Type B pancreatic cell (in vitro differentiated cells): ENCODE results near the gene FHAD1. TPM values are rescaled to one million over a fixed set of nuclear protein-coding genes. Genes with fewer than 3 reads are reported as not detected.

ENCODE experiments used
- DNase-seq: peaks from one replicate; pipeline ENCODE4 v3.0.0; 2021; ENCODE audit warnings: mixed read lengths; ENCODE audit not compliant: unreplicated experiment; ENCODE audit errors: extremely low spot score
- H3K27ac Mint-ChIP-seq: 2 replicates; pipeline ENCODE4 v1.8.0; 2021; ENCODE audit warnings: mild to moderate bottlenecking, mixed read lengths
- H3K27me3 Mint-ChIP-seq: 2 replicates; pipeline ENCODE4 v1.8.0; 2021; ENCODE audit warnings: mixed read lengths
- H3K36me3 Mint-ChIP-seq: 2 replicates; pipeline ENCODE4 v1.8.0; 2021; ENCODE audit warnings: mixed read lengths
- H3K4me1 Mint-ChIP-seq: one replicate; pipeline ENCODE4 v1.8.0; 2021; ENCODE audit warnings: mixed read lengths; ENCODE audit not compliant: unreplicated experiment
- H3K4me3 Mint-ChIP-seq: 2 replicates; pipeline ENCODE4 v1.8.0; 2021; ENCODE audit warnings: mild to moderate bottlenecking, mixed read lengths
- H3K9me3 Mint-ChIP-seq: 2 replicates; pipeline ENCODE4 v1.8.0; 2021; ENCODE audit warnings: mixed read lengths
- CTCF ChIP-seq: fragments of 200-600 bp; sonication (generic); conservative IDR thresholded peaks from 2 replicates; pipeline ENCODE4 v1.5.0; 2021; ENCODE audit warnings: antibody characterized with exemption, mild to moderate bottlenecking
- total RNA-seq: library from RNA; stranded (reverse); gene quantifications from 2 replicates; pipeline ENCODE4 v1.2.1, GENCODE V29; 2021; ENCODE audit warnings: low replicate concordance

The FHAD1 gene
- total RNA-seq, 1 donor from 2014 or later = 3.8 TPM

DNA sequence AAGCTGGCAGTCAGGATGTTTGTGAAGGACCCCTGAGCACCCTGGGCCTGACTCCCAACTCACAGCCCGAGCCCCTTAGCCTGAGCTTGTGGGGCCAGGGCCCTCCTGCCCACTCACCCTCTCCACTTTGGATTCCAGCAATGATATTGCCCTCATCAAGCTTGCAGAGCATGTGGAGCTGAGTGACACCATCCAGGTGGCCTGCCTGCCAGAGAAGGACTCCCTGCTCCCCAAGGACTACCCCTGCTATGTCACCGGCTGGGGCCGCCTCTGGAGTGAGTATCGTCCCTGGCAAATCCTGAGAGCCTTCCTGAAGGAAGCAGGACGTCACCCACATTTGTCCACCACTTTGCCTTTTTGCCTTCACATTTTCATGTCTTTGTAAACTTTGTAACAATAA lies 196.3 kb downstream of the FHAD1 start:
- Mint-ChIP-seq H3K9me3 (no peaks in the 10 kb centered on the region), H3K4me3 (no peak overlapping the region), H3K27me3 (no peaks in the 10 kb centered on the region), H3K36me3 (no peaks in the 10 kb centered on the region), H3K4me1 (peaks cover 5% of the 10 kb centered on the region), H3K27ac (no peak overlapping the region)
- DNase-seq = no peak
- TF ChIP-seq CTCF = no peak

GRCh38 chr1:15444468-15445389 lies 197.7 kb downstream of the FHAD1 start:
- no peak for TF ChIP-seq CTCF
- no peak overlapping the region for H3K27ac Mint-ChIP-seq
- H3K4me1 Mint-ChIP-seq = peaks cover 5% of the 10 kb centered on the region
- no peak overlapping the region for H3K4me3 Mint-ChIP-seq
- no peak for DNase-seq
- H3K27me3 Mint-ChIP-seq = no peaks in the 10 kb centered on the region
- H3K9me3 Mint-ChIP-seq = no peaks in the 10 kb centered on the region
- H3K36me3 Mint-ChIP-seq = no peaks in the 10 kb centered on the region

GRCh38 chr1:15445390-15446122 lies 198.5 kb downstream of the FHAD1 start:
- no peak for DNase-seq
- H3K9me3 Mint-ChIP-seq = no peaks in the 10 kb centered on the region
- TF ChIP-seq CTCF = no peak
- H3K36me3 Mint-ChIP-seq = no peaks in the 10 kb centered on the region
- no peak overlapping the region for H3K27ac Mint-ChIP-seq
- H3K4me1 Mint-ChIP-seq = peaks cover 5% of the 10 kb centered on the region
- no peak overlapping the region for H3K4me3 Mint-ChIP-seq
- H3K27me3 Mint-ChIP-seq = no peaks in the 10 kb centered on the region

DNA sequence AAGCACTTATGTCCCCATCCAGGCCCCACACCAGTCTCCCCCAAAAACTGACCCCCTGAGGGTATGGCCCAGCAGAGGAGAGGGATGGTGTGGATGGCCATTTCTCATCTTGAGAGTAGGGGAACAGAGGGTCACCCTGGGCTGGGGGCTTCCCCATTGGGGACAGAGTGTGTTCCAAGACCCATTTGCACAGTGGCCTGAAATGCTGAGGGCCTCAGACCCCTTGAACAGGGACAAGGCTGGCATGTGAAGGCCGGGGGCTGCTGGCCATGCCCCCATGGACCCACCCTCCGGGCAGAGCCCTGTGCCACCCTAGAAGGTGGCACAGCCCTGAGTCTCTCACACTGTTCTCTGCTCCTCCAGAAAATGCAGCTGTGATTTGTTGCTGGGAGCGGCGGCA lies 199.2 kb downstream of the FHAD1 start:
- DNase-seq = no peak
- no peaks in the 10 kb centered on the region for H3K36me3 Mint-ChIP-seq
- H3K4me1 Mint-ChIP-seq = peaks cover 5% of the 10 kb centered on the region
- no peak for TF ChIP-seq CTCF
- H3K4me3 Mint-ChIP-seq = no peak overlapping the region
- H3K27me3 Mint-ChIP-seq = no peaks in the 10 kb centered on the region
- H3K27ac Mint-ChIP-seq = no peak overlapping the region
- peaks cover 5% of the 10 kb centered on the region for H3K9me3 Mint-ChIP-seq

Other genes with a start within 250 kb of the FHAD1 start
- gene TMEM51, start 93.5 kb upstream of the FHAD1 start, total RNA-seq = 12.5 and 28.8 TPM in 2 replicates
- 19.5 TPM in 2 replicates for gene EFHD2, start 162.7 kb downstream of the FHAD1 start, total RNA-seq
- not detected in 2 replicates for gene CTRC, start 191.2 kb downstream of the FHAD1 start, total RNA-seq
- 0.67 and 3.5 TPM in 2 replicates for gene CELA2A, start 209.5 kb downstream of the FHAD1 start, total RNA-seq
- not detected in 2 replicates for gene CELA2B, start 228.9 kb downstream of the FHAD1 start, total RNA-seq